NB4 (cell line): ENCODE measurements around the gene GINS2.

Source experiments
- TF ChIP-seq, protein P1 (sequence below): IDR thresholded peaks from 2 replicates; pipeline ENCODE4 v1.6.1; 2011; ENCODE audit warnings: low read depth, low read length
- TF ChIP-seq, protein P2 (sequence below): IDR thresholded peaks from one replicate; pipeline ENCODE4 v1.5.1; 2012; ENCODE audit warnings: low read depth, low read length

DNA sequence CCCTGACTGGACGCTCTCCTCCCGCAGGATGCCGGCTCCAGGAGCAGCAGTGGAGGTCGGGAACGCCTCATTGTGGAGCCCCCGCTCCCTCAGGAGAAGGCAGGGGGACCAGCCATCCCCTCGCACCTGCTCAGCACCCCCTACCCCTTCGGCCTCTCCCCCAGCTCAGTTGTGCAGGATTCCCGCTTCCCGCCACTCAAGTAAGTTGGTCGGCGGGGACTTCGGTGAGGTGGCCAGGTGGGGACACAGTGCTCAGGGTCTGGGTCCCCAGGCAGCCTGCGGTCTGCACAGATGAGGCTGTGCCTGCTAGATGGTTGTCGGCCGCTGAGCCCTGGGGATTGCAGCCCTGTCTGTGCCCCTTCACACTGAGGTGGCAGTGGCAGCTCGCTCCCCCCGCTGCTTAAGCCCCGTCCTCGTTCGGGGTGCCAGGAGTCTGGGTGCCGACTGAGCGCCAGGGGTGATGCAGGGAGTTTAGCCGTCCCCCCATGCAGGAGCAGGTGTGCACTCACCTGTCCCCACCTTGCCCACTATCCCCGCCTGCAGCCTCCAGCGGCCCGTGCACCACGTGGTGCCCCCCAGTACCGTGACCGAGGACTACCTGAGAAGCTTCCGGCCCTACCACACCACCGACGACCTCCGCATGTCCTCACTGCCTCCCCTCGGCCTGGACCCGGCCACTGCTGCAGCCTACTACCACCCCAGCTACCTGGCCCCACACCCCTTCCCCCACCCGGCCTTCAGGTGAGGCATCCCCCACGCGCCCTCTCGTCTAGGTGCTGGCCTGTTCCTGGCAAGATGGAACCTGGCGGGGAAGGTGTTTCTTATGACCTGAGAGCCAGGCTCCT is 34.3 kb downstream of the GINS2 start:
- TF ChIP-seq, protein P1, sequence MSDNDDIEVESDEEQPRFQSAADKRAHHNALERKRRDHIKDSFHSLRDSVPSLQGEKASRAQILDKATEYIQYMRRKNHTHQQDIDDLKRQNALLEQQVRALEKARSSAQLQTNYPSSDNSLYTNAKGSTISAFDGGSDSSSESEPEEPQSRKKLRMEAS: no peak
- TF ChIP-seq, protein P2, sequence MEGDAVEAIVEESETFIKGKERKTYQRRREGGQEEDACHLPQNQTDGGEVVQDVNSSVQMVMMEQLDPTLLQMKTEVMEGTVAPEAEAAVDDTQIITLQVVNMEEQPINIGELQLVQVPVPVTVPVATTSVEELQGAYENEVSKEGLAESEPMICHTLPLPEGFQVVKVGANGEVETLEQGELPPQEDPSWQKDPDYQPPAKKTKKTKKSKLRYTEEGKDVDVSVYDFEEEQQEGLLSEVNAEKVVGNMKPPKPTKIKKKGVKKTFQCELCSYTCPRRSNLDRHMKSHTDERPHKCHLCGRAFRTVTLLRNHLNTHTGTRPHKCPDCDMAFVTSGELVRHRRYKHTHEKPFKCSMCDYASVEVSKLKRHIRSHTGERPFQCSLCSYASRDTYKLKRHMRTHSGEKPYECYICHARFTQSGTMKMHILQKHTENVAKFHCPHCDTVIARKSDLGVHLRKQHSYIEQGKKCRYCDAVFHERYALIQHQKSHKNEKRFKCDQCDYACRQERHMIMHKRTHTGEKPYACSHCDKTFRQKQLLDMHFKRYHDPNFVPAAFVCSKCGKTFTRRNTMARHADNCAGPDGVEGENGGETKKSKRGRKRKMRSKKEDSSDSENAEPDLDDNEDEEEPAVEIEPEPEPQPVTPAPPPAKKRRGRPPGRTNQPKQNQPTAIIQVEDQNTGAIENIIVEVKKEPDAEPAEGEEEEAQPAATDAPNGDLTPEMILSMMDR: no peak
